GM13977 (cell line): ENCODE results near the gene FBXW12.

Experiments
- DNase-seq: peaks from one replicate; pipeline ENCODE4 v3.0.0; 2012; ENCODE audit warnings: low spot score
- CTCF ChIP-seq: IDR thresholded peaks from 2 replicates; pipeline ENCODE4 v1.5.1; 2012; ENCODE audit warnings: mild to moderate bottlenecking, control low read depth; ENCODE audit not compliant: insufficient read depth; ENCODE audit errors: extremely low read depth, missing control alignments
- in situ Hi-C: fragments of 300-500 bp; cut with MboI; formaldehyde crosslinking; loops from one replicate; pipeline ENCODE4 v1.12.0; 2022; ENCODE audit warnings: low sequenced_read_pairs, low pct_unique_long_range_greater_than_20kb, mixed read lengths, inconsistent platforms; ENCODE audit not compliant: unreplicated experiment

FBXW12 gene

GRCh38 chr3:48344867-48345507, 27.0 kb upstream of the FBXW12 start:
- DNase-seq, result no peak
- in situ Hi-C loops, result no loop called here
- no peak for TF ChIP-seq CTCF

DNA sequence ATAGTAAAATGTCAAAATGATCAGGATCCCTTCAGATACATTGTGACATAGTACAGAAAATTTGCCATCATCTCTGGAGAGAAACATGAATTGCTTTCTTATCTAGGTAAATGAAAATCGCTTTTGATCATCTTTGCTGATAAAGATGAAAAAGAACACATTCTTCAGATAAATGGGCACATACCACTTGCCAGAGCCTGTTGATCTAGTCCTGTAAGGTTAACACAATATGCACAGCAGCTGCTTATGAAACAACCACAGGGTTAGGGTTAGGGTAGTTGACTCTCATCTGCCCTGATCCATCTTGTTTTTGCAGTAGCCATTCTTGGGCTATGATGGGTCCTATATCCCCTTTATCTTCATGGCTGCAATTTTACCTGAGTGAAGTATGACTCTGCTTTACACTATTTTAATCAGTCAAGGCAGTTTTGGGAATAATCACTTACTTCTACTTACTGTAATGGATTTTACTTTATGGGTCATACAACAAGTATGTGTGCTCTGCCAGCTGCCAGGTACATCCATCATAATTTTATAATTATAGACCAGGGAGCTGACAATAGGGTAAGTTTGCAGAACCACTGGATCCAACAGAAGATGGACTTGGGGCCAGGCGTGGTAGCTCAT, 26.0 kb upstream of the FBXW12 start:
- in situ Hi-C loops, result no loop called here
- no peak for TF ChIP-seq CTCF
- DNase-seq, result no peak

- in situ Hi-C loops, result no loop called here
- no peak for TF ChIP-seq CTCF
- no peak for DNase-seq
Measured at GRCh38 chr3:48347500-48347899, 24.5 kb upstream of the FBXW12 start.

DNA sequence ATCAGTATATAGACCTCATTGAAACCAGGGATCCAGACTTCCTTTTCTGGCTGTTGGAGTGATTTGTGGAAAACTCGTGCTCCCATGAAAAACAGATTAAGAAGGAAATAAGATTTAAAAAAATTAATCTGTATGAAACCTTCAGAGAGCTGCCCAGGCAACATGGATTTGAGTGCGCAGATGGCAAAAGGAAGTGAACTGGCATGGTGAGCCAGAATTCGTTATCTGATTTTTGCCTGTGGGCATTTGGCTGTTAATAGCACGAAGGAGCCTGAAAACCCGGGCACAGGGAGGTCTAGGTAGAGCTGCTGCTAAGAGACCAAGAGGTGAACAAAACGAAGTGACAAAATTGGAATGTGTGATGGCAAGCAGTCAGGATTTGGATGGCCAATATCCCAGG, 19.5 kb upstream of the FBXW12 start:
- in situ Hi-C loops, result no loop called here
- DNase-seq, result no peak
- TF ChIP-seq CTCF, result no peak

DNA sequence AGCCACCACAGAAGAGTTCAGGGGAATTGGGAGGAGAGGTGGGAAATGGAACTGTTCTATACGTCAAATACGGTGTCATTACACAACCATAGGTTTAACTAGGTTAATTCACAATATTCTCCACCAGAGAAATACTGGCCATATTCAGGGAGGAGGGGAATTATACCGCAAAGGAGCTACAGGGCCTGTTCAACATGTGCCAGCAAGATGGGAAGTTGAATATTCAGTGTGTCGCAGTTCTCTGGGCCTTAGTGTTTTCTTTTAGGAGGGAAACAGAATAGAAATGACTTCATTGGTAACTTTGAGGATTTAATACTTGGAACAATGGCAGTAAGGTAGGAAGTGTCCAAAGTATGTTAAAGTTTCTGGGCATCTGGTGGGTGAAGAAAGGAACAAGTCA, 18.0 kb upstream of the FBXW12 start:
- in situ Hi-C loops, result no loop called here
- no peak for TF ChIP-seq CTCF
- no peak for DNase-seq

DNA sequence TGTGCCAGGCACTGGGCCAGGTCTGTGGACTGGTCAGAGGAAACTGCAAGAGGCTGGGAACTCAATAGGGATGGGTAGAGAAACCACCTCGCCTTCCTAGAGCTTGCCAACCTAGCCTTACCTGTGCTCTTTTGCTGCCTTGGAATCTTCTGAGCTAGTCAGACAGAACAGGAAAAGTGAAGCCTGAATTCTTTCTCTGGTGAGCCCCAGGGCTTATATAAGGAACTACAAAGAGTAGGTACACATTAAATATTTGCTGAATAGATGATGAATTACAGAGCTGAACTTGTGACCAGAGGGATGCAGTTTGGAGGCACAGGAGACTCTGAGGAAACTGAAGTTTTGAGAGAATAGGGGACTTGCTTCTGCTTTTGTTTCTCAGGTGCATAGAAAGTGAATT, 15.6 kb upstream of the FBXW12 start:
- no peak for TF ChIP-seq CTCF
- in situ Hi-C loops, result no loop called here
- no peak for DNase-seq

GRCh38 chr3:48361928-48362327, 10.1 kb upstream of the FBXW12 start:
- in situ Hi-C loops, result no loop called here
- TF ChIP-seq CTCF, result no peak
- no peak for DNase-seq
